ENCODE measurements around the gene ARHGAP24. TPM values are rescaled to one million over a fixed set of nuclear protein-coding genes. Genes with fewer than 3 reads are reported as not detected.

ARHGAP24 gene
- total RNA-seq, 3 donors from 2014 or later, result 20.6 to 60.2 (median 37.2) TPM

GRCh38 chr4:85773372-85773771, 298.4 kb downstream of the ARHGAP24 start:
- TF ChIP-seq CTCF (IDR thresholded peaks at IDR 0.05) (no peak), POLR2A (IDR thresholded peaks at IDR 0.05) (no peak), POLR2AphosphoS5 (IDR thresholded peaks at IDR 0.05) (no peak)
- Histone ChIP-seq H3K36me3 (no peaks in the 10 kb centered on the region), H3K4me1 (no peaks in the 10 kb centered on the region), H3K27ac (no peak overlapping the region), H3K9me3 (no peaks in the 10 kb centered on the region), H3K4me3 (no peak overlapping the region), H3K27me3 (no peaks in the 10 kb centered on the region)
- no peak for DNase-seq (ENCODE audit: low spot score in 2 of 2)
- intact Hi-C loops (cut with DNase I; ENCODE audit: low total_unique reads), result no loop called here

- intact Hi-C loops (cut with DNase I; ENCODE audit: low total_unique reads), result no loop called here
- no peaks in the 10 kb centered on the region for H3K27me3 ChIP-seq
- H3K27ac ChIP-seq, result no peak overlapping the region
- no peaks in the 10 kb centered on the region for H3K9me3 ChIP-seq
- no peaks in the 10 kb centered on the region for H3K4me1 ChIP-seq
- no peaks in the 10 kb centered on the region for H3K36me3 ChIP-seq
- DNase-seq (ENCODE audit: low spot score in 2 of 2), result no peak
- no peak for TF ChIP-seq POLR2A (IDR thresholded peaks at IDR 0.05)
- no peak for TF ChIP-seq CTCF (IDR thresholded peaks at IDR 0.05)
- TF ChIP-seq POLR2AphosphoS5 (IDR thresholded peaks at IDR 0.05), result no peak
- H3K4me3 ChIP-seq, result no peak overlapping the region
Measured at GRCh38 chr4:85774000-85774399, 299.1 kb downstream of the ARHGAP24 start.

GRCh38 chr4:85774489-85774888, 299.5 kb downstream of the ARHGAP24 start:
- Histone ChIP-seq H3K27me3 (no peaks in the 10 kb centered on the region), H3K27ac (no peak overlapping the region), H3K4me1 (no peaks in the 10 kb centered on the region), H3K4me3 (no peak overlapping the region), H3K9me3 (no peaks in the 10 kb centered on the region), H3K36me3 (no peaks in the 10 kb centered on the region)
- no peak for TF ChIP-seq POLR2A (IDR thresholded peaks at IDR 0.05)
- TF ChIP-seq CTCF (IDR thresholded peaks at IDR 0.05), result no peak
- intact Hi-C loops (cut with DNase I; ENCODE audit: low total_unique reads), result no loop called here
- no peak for DNase-seq (ENCODE audit: low spot score in 2 of 2)

- Histone ChIP-seq H3K27me3 (no peaks in the 10 kb centered on the region), H3K36me3 (no peaks in the 10 kb centered on the region), H3K27ac (peak overlapping the region in 1 of 2 donors; percentile 61), H3K4me1 (no peaks in the 10 kb centered on the region), H3K9me3 (no peaks in the 10 kb centered on the region), H3K4me3 (no peak overlapping the region)
- DNase-seq (ENCODE audit: low spot score in 2 of 2), result no peak
- intact Hi-C loops (cut with DNase I; ENCODE audit: low total_unique reads), result no loop called here
- no peak for TF ChIP-seq CTCF (IDR thresholded peaks at IDR 0.05)
- no peak for TF ChIP-seq POLR2AphosphoS5 (IDR thresholded peaks at IDR 0.05)
Measured at GRCh38 chr4:85776096-85776495, 301.1 kb downstream of the ARHGAP24 start.

- Histone ChIP-seq H3K4me1 (no peaks in the 10 kb centered on the region), H3K9me3 (no peaks in the 10 kb centered on the region), H3K36me3 (no peaks in the 10 kb centered on the region), H3K27ac (peak overlapping the region in 1 of 2 donors; percentile 61), H3K4me3 (no peak overlapping the region), H3K27me3 (no peaks in the 10 kb centered on the region)
- TF ChIP-seq CTCF (IDR thresholded peaks at IDR 0.05), result no peak
- no peak for TF ChIP-seq POLR2A (IDR thresholded peaks at IDR 0.05)
- TF ChIP-seq POLR2AphosphoS5 (IDR thresholded peaks at IDR 0.05), result no peak
- no peak for DNase-seq (ENCODE audit: low spot score in 2 of 2)
- intact Hi-C loops (cut with DNase I; ENCODE audit: low total_unique reads), result no loop called here
Measured at GRCh38 chr4:85776579-85776978, 301.6 kb downstream of the ARHGAP24 start.

Data from breast epithelium (tissue), 4 donors.